Measurements from ENCODE around the gene SNAPC2. TPM values are rescaled to one million over a fixed set of nuclear protein-coding genes. Genes with fewer than 3 reads are reported as not detected.

SNAPC2 gene
- total RNA-seq, 1 donor, result 18.5 TPM

DNA sequence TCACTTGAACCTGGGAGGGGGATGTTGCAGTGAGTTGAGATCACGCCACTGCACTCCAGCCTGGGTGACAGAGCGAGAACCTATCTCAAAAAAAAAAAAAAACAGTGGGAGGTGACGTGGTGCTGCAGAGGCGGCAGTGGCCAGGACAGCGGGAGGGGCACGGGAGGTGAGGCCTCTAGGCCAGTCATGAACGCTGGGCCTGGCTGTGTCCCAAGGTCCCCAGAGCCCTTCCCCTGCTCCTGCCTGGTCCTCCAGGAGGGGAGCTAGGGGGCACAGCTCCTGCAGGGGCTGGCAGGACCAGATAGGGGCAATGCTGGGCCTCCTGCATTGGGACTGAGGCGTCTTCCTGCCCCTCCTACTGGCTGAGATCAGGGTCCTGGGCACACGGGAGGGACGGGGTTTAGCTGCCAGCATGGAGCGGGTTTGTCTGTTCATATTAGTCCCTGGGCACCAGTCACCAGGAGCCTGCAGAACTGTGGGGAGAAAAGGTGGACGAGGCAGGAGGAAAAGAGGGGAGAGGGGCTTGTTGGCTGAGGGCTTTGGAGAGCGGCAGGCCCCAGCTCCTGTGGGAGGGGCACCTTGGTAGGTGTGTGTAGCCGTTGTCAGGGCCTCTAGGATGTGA is 11.9 kb upstream of the SNAPC2 start:
- Histone ChIP-seq H2AFZ (ENCODE audit: low read length) (no peak overlapping the region), H3K27ac (ENCODE audit: low read depth, low read length) (no peak overlapping the region), H3K9me3 (ENCODE audit: low read depth, low read length) (no peaks in the 10 kb centered on the region), H3K4me1 (ENCODE audit: insufficient read depth, low read length) (peaks cover 10% of the 10 kb centered on the region), H4K20me1 (ENCODE audit: insufficient read depth, low read length) (peaks cover 38% of the 10 kb centered on the region), H3K36me3 (ENCODE audit: insufficient read depth, low read length) (peaks cover 14% of the 10 kb centered on the region), H3K4me2 (ENCODE audit: insufficient read depth, low read length) (no peak overlapping the region), H3K27me3 (ENCODE audit: insufficient read depth, low read length) (no peaks in the 10 kb centered on the region), H3K79me2 (ENCODE audit: insufficient read depth, low read length) (peaks cover 43% of the 10 kb centered on the region), H3K4me3 (ENCODE audit: insufficient read depth, low read length) (no peak overlapping the region)
- DNase-seq (ENCODE audit: insufficient read length, low spot score, missing footprints), result peak; percentile 82
- TF ChIP-seq, protein P1, sequence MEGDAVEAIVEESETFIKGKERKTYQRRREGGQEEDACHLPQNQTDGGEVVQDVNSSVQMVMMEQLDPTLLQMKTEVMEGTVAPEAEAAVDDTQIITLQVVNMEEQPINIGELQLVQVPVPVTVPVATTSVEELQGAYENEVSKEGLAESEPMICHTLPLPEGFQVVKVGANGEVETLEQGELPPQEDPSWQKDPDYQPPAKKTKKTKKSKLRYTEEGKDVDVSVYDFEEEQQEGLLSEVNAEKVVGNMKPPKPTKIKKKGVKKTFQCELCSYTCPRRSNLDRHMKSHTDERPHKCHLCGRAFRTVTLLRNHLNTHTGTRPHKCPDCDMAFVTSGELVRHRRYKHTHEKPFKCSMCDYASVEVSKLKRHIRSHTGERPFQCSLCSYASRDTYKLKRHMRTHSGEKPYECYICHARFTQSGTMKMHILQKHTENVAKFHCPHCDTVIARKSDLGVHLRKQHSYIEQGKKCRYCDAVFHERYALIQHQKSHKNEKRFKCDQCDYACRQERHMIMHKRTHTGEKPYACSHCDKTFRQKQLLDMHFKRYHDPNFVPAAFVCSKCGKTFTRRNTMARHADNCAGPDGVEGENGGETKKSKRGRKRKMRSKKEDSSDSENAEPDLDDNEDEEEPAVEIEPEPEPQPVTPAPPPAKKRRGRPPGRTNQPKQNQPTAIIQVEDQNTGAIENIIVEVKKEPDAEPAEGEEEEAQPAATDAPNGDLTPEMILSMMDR (IDR thresholded peaks at IDR 0.05; ENCODE audit: extremely low read depth, low read depth, low read length), result no peak

DNA sequence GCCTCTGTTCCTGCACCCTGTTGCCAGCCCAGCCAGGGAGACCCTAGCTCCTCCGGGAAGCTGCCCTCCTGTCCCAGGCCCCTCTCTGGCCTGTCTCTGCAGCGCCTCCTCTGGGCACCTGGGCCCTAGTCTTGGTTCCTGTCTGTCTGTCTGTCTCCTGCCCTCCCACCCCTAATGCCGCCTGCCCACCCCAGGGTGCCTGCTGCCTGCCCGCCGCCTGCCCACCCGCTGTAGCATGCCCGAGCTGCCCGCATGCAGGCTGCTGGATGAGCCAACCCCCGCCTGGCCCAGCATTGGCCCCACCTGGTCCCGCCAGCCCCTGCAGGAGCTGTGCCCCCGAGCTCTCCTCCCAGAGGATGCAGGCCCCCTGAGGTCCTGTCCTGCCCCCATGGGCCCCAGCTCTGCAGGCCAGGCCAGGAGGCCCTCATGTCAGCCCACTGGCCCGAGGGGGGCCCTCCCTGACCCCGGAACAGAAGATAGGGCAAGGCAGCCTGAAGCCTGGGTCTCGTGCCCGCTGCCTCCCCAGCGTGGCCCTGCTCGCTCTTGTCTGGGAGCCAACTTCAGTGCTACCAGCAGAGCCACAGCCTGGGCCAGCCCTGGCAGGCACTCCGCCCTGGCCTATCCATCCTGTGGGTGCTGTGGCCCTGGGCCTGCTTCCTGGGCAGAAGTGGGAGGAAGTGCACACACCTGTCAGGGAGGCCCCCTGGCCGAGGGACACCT is 11.2 kb upstream of the SNAPC2 start:
- Histone ChIP-seq H3K79me2 (ENCODE audit: insufficient read depth, low read length) (peaks cover 43% of the 10 kb centered on the region), H2AFZ (ENCODE audit: low read length) (no peak overlapping the region), H3K36me3 (ENCODE audit: insufficient read depth, low read length) (peaks cover 14% of the 10 kb centered on the region), H3K27me3 (ENCODE audit: insufficient read depth, low read length) (no peaks in the 10 kb centered on the region), H4K20me1 (ENCODE audit: insufficient read depth, low read length) (peaks cover 38% of the 10 kb centered on the region), H3K4me2 (ENCODE audit: insufficient read depth, low read length) (no peak overlapping the region), H3K27ac (ENCODE audit: low read depth, low read length) (no peak overlapping the region), H3K9me3 (ENCODE audit: low read depth, low read length) (no peaks in the 10 kb centered on the region), H3K4me3 (ENCODE audit: insufficient read depth, low read length) (no peak overlapping the region), H3K4me1 (ENCODE audit: insufficient read depth, low read length) (peaks cover 10% of the 10 kb centered on the region)
- TF ChIP-seq, protein P1 (IDR thresholded peaks at IDR 0.05; ENCODE audit: extremely low read depth, low read depth, low read length), result no peak
- DNase-seq (ENCODE audit: insufficient read length, low spot score, missing footprints), result peak; percentile 75

DNA sequence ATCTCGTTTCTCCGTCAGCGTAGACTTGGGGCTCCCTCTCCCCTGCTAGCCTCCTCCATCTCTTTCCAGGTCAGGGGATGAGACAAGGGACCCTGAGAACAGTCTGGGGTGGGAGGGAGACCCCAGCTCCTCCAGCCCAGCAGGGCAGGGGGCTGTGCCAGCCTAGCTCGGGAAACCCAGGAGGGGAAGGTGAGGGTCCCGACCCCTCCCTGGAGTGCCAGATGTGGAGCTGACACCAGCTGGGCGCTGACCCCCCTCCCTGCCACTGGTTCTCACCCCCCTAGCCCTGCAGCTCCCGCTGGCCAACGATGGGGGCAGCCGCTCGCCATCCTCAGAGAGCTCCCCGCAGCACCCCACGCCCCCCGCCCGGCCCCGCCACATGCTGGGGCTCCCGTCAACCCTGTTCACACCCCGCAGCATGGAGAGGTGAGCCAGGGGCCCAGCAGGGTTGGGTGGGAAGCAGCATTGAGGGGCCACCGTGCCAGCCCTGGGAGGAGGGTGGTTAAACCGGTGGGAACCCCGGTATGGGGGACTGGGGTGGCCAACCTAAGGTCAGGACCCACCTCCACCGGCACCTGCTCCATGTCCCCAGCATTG is 10.6 kb upstream of the SNAPC2 start:
- Histone ChIP-seq H2AFZ (ENCODE audit: low read length) (no peak overlapping the region), H3K36me3 (ENCODE audit: insufficient read depth, low read length) (peaks cover 14% of the 10 kb centered on the region)

More for the DNA sequence above, 10.6 kb upstream of the SNAPC2 start:
- Histone ChIP-seq H3K27me3 (ENCODE audit: insufficient read depth, low read length) (no peaks in the 10 kb centered on the region), H3K4me2 (ENCODE audit: insufficient read depth, low read length) (no peak overlapping the region), H3K9me3 (ENCODE audit: low read depth, low read length) (no peaks in the 10 kb centered on the region), H3K4me3 (ENCODE audit: insufficient read depth, low read length) (no peak overlapping the region), H3K27ac (ENCODE audit: low read depth, low read length) (no peak overlapping the region), H3K79me2 (ENCODE audit: insufficient read depth, low read length) (peaks cover 37% of the 10 kb centered on the region), H3K4me1 (ENCODE audit: insufficient read depth, low read length) (peaks cover 8% of the 10 kb centered on the region), H4K20me1 (ENCODE audit: insufficient read depth, low read length) (peaks cover 34% of the 10 kb centered on the region)
- peak; percentile 83 for DNase-seq (ENCODE audit: insufficient read length, low spot score, missing footprints)
- TF ChIP-seq, protein P1 (IDR thresholded peaks at IDR 0.05; ENCODE audit: extremely low read depth, low read depth, low read length), result no peak
